Activated CD4-positive, alpha-beta T cell treated with anti-CD3 and anti-CD28 coated beads, Interleukin-2, amount 50 U/mL, for 48 hours (primary cell): ENCODE results near the gene SNX22.
A peak's percentile ranks its signal among the peaks of the same experiment; 100 is the strongest.

Experiments
- DNase-seq, 2 experiments: peaks; one replicate each; pipeline ENCODE4 v3.0.0-alpha.2; 2020

Gene SNX22

GRCh38 chr15:64136347-64136746 is 15.2 kb upstream of the SNX22 start:
- no peak for DNase-seq

- DNase-seq, result no peak
These were observed 14.2 kb upstream of the SNX22 start for GRCh38 chr15:64137226-64137833.

GRCh38 chr15:64138331-64138941 is 13.1 kb upstream of the SNX22 start:
- no peak for DNase-seq

GRCh38 chr15:64141798-64142512 is 9.6 kb upstream of the SNX22 start:
- DNase-seq, result no peak

GRCh38 chr15:64143276-64143675 is 8.3 kb upstream of the SNX22 start:
- DNase-seq, result no peak

GRCh38 chr15:64144192-64144564 is 7.4 kb upstream of the SNX22 start:
- DNase-seq, result no peak

- DNase-seq, result no peak
These were observed 6.8 kb upstream of the SNX22 start for GRCh38 chr15:64144565-64145281.

GRCh38 chr15:64146041-64146440 is 5.5 kb upstream of the SNX22 start:
- no peak for DNase-seq

GRCh38 chr15:64146520-64146884 is 5.0 kb upstream of the SNX22 start:
- no peak for DNase-seq

- DNase-seq, result no peak
These were observed 4.4 kb upstream of the SNX22 start for GRCh38 chr15:64146885-64147681.

- no peak for DNase-seq
These were observed 3.4 kb upstream of the SNX22 start for GRCh38 chr15:64148168-64148567.

- no peak for DNase-seq
These were observed 3.0 kb upstream of the SNX22 start for GRCh38 chr15:64148581-64148980.

GRCh38 chr15:64149424-64149823 is 2.1 kb upstream of the SNX22 start:
- peak; percentile 28 to 34 for DNase-seq

GRCh38 chr15:64149893-64150578 is 1.5 kb upstream of the SNX22 start:
- no peak for DNase-seq

GRCh38 chr15:64152507-64153387 is 1.2 kb downstream of the SNX22 start:
- DNase-seq, result peak in 1 of 2 experiments; percentile 19

- DNase-seq, result peak; percentile 95 to 96
These were observed 2.2 kb downstream of the SNX22 start for GRCh38 chr15:64153480-64154367.

GRCh38 chr15:64155802-64156651 is 4.5 kb downstream of the SNX22 start:
- no peak for DNase-seq

GRCh38 chr15:64156652-64157331 is 5.3 kb downstream of the SNX22 start:
- DNase-seq, result no peak
